Upper lobe of right lung (tissue), 1 donor: ENCODE data around the gene CTSE. TPM values are rescaled to one million over a fixed set of nuclear protein-coding genes. Genes with fewer than 3 reads are reported as not detected.

Experiments used
- ATAC-seq: fragments of 200-7000 bp; cut with Tn5 transposase; one replicate; pipeline ENCODE4 v1.9.1; 2020; ENCODE audit warnings: mild to moderate bottlenecking, moderate library complexity
- DNase-seq: peaks from one replicate; pipeline ENCODE4 v3.0.0-alpha.2; 2020
- H3K27ac ChIP-seq: fragments of 200-600 bp; one replicate; pipeline ENCODE4 v1.8.0; 2022
- H3K27me3 ChIP-seq: fragments of 200-600 bp; one replicate; pipeline ENCODE4 v1.8.0; 2022; ENCODE audit warnings: mild to moderate bottlenecking
- H3K36me3 ChIP-seq: fragments of 200-600 bp; one replicate; pipeline ENCODE4 v1.8.0; 2022
- H3K4me1 ChIP-seq: fragments of 200-600 bp; one replicate; pipeline ENCODE4 v1.8.0; 2022
- H3K4me3 ChIP-seq: fragments of 200-600 bp; one replicate; pipeline ENCODE4 v1.8.0; 2022; ENCODE audit warnings: mild to moderate bottlenecking
- H3K9me3 ChIP-seq: fragments of 200-600 bp; one replicate; pipeline ENCODE4 v1.8.0; 2022
- intact Hi-C: fragments of 100-400 bp; cut with DNase I; formaldehyde crosslinking; loops from one replicate; pipeline ENCODE4 v1.11.0; 2022
- total RNA-seq: library from RNA; stranded (reverse); fragmentation: NEBNext Ultra II Directional; extraction: Animal tissue kit (Norgen Biotek cat#: 25700); gene quantifications from one replicate; pipeline ENCODE4 v1.2.1, GENCODE V29; 2021
- TF ChIP-seq, protein P1 (sequence below): fragments of 200-600 bp; IDR thresholded peaks from one replicate; pipeline ENCODE4 v1.8.0; 2022; ENCODE audit warnings: antibody characterized with exemption
- donor health status: DM: no; HTN: yes; CAD: no; lungs with severe emphysema.

CTSE gene
- total RNA-seq, 1 donor from 2014 or later, result 85.8 TPM

DNA sequence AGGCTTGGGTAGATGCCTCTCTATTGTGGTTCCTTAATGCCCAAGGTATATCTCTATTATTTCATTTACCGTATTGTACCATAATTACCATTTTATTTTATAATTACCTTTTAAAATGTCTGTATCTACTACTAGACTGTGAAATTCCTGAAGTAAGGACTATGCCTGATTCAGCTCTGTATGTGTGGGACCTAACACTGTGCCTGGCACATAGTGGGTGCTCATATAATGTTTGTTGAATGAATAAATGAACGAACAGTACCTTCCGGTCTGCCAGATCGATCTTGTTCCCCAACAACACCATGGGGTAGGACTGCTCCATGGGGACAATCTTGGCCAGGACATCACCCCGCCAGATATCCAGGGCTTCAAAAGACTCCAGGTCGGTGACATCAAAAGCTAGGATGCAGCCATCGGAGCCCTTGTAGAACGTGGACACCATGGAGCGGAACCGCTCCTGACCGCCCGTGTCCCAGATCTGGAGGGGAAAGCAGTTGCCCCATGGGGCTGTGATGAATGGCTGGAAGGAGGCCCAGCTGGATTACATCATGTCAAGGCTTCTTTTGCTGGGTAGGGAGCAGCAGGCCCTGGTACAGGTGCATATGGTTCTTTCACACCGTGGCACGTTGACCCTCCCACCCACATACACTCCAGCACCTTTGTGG lies 31.3 kb downstream of the CTSE start:
- Histone ChIP-seq H3K36me3 (no peaks in the 10 kb centered on the region), H3K4me3 (no peak overlapping the region), H3K4me1 (no peaks in the 10 kb centered on the region), H3K27me3 (no peaks in the 10 kb centered on the region), H3K27ac (no peak overlapping the region), H3K9me3 (no peaks in the 10 kb centered on the region)
- no peak for ATAC-seq
- DNase-seq, result no peak
- TF ChIP-seq, protein P1, sequence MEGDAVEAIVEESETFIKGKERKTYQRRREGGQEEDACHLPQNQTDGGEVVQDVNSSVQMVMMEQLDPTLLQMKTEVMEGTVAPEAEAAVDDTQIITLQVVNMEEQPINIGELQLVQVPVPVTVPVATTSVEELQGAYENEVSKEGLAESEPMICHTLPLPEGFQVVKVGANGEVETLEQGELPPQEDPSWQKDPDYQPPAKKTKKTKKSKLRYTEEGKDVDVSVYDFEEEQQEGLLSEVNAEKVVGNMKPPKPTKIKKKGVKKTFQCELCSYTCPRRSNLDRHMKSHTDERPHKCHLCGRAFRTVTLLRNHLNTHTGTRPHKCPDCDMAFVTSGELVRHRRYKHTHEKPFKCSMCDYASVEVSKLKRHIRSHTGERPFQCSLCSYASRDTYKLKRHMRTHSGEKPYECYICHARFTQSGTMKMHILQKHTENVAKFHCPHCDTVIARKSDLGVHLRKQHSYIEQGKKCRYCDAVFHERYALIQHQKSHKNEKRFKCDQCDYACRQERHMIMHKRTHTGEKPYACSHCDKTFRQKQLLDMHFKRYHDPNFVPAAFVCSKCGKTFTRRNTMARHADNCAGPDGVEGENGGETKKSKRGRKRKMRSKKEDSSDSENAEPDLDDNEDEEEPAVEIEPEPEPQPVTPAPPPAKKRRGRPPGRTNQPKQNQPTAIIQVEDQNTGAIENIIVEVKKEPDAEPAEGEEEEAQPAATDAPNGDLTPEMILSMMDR, result no peak
- intact Hi-C loops, result no loop called here

DNA sequence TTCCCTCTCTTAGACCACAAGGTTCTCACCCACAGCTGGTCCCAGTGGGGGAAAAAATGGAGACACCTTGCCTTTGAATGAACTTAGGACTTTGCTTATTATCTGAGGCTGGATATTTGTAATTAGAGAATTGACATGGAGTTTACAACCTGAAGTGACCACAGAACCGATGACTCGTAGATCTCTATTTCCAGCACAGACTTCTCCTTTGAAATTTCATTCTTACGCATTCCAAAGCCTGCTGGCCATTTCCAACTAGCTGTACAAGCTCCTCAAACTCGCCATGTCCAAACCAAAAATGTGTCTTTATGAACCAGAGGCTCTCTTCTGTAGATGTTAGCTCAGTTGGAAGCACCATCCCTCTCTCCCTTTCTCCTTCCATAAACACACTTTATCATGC lies 32.5 kb downstream of the CTSE start:
- H3K27me3 ChIP-seq, result no peaks in the 10 kb centered on the region
- H3K36me3 ChIP-seq, result no peaks in the 10 kb centered on the region
- no peaks in the 10 kb centered on the region for H3K4me1 ChIP-seq
- H3K4me3 ChIP-seq, result no peak overlapping the region
- no peak overlapping the region for H3K27ac ChIP-seq
- no peak for ATAC-seq
- intact Hi-C loops, result no loop called here
- TF ChIP-seq, protein P1, result no peak
- no peak for DNase-seq
- H3K9me3 ChIP-seq, result no peaks in the 10 kb centered on the region

DNA sequence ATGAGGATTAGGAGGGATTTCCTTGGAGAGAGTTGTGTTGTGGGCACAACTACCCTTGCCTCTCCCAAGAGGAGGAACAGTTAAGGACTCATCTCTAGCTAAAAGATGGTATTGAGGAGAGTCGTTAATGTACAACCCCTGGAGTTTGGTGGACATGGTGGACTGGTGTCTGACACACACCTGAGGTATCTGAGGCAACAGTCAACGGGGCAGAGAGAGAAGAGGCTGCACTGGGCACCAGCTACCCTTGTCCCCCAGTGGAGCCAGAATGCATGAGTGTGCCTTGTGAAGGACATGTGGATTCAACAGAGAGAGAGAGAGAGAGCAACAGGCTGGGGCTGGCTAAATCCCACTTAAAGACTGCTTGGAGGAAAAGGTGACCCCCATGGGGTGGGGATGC lies 33.5 kb downstream of the CTSE start:
- DNase-seq, result no peak
- Histone ChIP-seq H3K27me3 (no peaks in the 10 kb centered on the region), H3K27ac (no peak overlapping the region), H3K9me3 (no peaks in the 10 kb centered on the region), H3K36me3 (no peaks in the 10 kb centered on the region), H3K4me3 (no peak overlapping the region), H3K4me1 (no peaks in the 10 kb centered on the region)
- TF ChIP-seq, protein P1, result no peak
- intact Hi-C loops, result no loop called here
- no peak for ATAC-seq

DNA sequence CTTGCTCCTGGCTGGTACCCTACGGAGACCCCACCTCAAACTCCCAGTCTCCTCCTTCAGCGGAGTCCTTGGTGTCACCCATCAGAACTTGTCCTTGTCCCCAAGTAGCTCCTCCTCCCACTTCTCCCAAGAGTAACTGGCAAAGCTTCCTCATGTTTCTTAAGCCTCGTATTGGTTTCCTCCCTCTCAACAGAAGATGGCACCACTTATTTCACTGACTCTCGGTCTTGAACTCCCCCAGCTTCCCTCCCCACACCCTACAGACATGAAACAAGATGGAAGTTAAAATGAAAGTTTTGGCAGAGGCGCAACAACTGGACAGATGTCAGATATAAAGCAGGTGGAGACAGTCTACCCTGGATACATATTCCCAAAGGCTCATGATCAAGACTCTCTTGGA lies 33.9 kb downstream of the CTSE start:
- Histone ChIP-seq H3K27ac (no peak overlapping the region), H3K27me3 (no peaks in the 10 kb centered on the region), H3K4me3 (no peak overlapping the region), H3K9me3 (no peaks in the 10 kb centered on the region), H3K4me1 (no peaks in the 10 kb centered on the region), H3K36me3 (no peaks in the 10 kb centered on the region)
- ATAC-seq, result no peak
- DNase-seq, result no peak
- TF ChIP-seq, protein P1, result no peak
- intact Hi-C loops, result no loop called here

DNA sequence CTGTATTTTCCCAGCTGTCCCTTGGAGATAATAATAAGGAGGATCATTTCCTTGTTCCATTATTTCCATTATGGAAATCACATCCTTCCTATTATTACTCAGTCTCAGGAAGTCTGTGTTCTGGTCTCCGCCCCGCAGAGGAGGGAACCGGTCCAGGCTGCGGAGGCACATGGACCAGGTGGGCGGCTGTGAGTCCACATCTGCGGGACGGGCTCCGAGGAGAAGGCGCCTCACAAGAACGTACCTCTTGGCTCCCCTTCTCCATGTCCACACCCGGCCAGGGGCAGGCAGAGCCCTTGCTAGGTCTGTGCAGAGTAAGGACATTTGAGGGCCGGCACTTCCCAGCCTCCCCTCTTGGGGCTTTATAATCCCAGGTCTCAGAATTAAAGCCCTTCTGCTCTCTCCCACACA lies 35.1 kb downstream of the CTSE start:
- no peak overlapping the region for H3K27ac ChIP-seq
- H3K4me1 ChIP-seq, result no peaks in the 10 kb centered on the region
- DNase-seq, result no peak
- TF ChIP-seq, protein P1, result no peak
- H3K9me3 ChIP-seq, result no peaks in the 10 kb centered on the region
- H3K36me3 ChIP-seq, result no peaks in the 10 kb centered on the region
- H3K4me3 ChIP-seq, result no peak overlapping the region
- intact Hi-C loops, result no loop called here
- ATAC-seq, result no peak
- no peaks in the 10 kb centered on the region for H3K27me3 ChIP-seq

DNA sequence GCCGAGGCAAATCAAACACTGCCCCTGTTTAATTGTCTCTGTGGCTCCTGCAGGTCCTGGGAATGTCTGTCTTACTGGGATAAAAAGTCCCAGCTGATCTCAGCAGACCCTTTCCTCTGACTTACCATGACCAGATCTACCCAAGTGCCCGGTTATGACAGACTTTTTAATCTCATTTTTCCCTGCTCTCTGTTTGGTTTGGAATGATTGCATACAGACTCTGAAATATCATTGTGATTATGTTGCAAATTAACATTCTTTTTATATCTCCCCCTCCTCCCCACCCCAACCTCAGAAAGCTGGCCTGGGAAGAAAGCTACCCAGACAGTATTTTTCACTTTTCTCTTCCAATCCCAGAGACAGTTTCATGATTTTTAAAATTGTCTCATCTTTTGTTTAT lies 36.8 kb downstream of the CTSE start:
- intact Hi-C loops, result no loop called here
- H3K4me3 ChIP-seq, result no peak overlapping the region
- TF ChIP-seq, protein P1, result no peak

More for the DNA sequence above, 36.8 kb downstream of the CTSE start:
- Histone ChIP-seq H3K27me3 (no peaks in the 10 kb centered on the region), H3K27ac (no peak overlapping the region), H3K36me3 (no peaks in the 10 kb centered on the region), H3K9me3 (no peaks in the 10 kb centered on the region), H3K4me1 (no peaks in the 10 kb centered on the region)
- DNase-seq, result no peak
- ATAC-seq, result no peak
